ENCODE measurements around the gene TENM3. TPM values are rescaled to one million over a fixed set of nuclear protein-coding genes. Genes with fewer than 3 reads are reported as not detected.
A peak's percentile ranks its signal among the peaks of the same experiment; 100 is the strongest.
"Not testable (repeated sequence)": the region's sequence is repeated elsewhere in the genome, so short reads cannot be mapped to it uniquely, and the experiment has no call there.

Gene TENM3
- total RNA-seq, 1 experiment from 2014 or later, result 71.0 TPM

DNA sequence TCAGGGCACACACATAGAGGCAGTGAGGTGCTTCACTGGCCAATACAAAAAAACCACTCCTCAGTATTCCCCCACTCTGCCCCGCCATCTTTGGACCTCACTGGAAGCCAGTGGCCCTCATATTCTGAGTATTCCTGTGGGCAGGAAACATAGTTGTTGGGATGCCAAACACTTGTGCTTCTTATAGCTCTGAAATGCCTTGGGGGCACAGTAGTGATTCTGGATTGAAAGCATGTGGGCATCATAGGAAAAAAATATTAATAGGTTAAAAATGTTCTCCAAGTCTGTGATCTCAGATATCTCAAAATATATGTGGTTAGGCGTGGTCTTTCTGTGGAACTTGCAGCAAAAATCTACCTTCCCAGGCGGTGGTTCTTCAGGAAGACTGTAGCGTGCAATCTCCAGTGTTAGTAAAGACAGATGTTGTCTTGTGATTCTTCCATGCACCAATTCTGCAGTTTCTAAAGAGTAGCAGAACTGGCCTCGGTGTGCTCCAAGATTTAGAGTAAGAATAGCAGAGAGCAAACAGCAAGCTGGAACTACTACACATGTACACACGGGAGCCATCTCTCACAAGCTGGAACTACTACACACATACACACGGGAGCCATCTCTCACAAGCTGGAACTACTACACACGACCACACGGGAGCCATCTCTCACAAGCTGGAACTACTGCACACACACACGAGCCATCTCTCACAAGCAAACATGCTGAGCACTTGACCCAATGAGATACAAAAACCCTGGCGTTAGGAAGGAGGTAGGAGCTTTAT is 8.0 kb upstream of the TENM3 start:
- Mint-ChIP-seq H3K27me3 (ENCODE audit: low read depth) (no peaks in the 10 kb centered on the region), H3K27ac (peak overlapping the region; percentile 27), H3K9me3 (peaks cover 5% of the 10 kb centered on the region), H3K4me1 (peaks cover 36% of the 10 kb centered on the region), H3K4me3 (no peak overlapping the region), H3K36me3 (peaks cover 3% of the 10 kb centered on the region; the same call in 1 of the 2 replicates)
- DNase-seq (ENCODE audit: low spot score), result no peak
- CTCF ChIA-PET, result no interaction called here
- no peak for ATAC-seq
- POLR2A ChIA-PET, result no interaction called here
- TF ChIP-seq KAT7 (CRISPR knock-in tag; IDR thresholded peaks at IDR 0.05; ENCODE audit: borderline replicate concordance) (no peak), NFATC4 (CRISPR knock-in tag; IDR thresholded peaks at IDR 0.05) (no peak), HMGA2 (CRISPR knock-in tag; IDR thresholded peaks at IDR 0.05) (no peak), ETV6 (CRISPR knock-in tag; IDR thresholded peaks at IDR 0.05) (no peak), SMAD4 (CRISPR knock-in tag; IDR thresholded peaks at IDR 0.05) (no peak), CBFB (CRISPR knock-in tag; IDR thresholded peaks at IDR 0.05; ENCODE audit: low read depth) (no peak), SMAD3 (CRISPR knock-in tag; IDR thresholded peaks at IDR 0.05; ENCODE audit: borderline replicate concordance) (no peak), ZNF317 (CRISPR knock-in tag; IDR thresholded peaks at IDR 0.05; ENCODE audit: borderline replicate concordance, low read depth) (no peak), MXD4 (CRISPR knock-in tag; IDR thresholded peaks at IDR 0.05; ENCODE audit: borderline replicate concordance) (no peak), FOXK1 (CRISPR knock-in tag; IDR thresholded peaks at IDR 0.05) (no peak), ZNF263 (CRISPR knock-in tag; IDR thresholded peaks at IDR 0.05; ENCODE audit: low read depth) (no peak), GABPB1 (CRISPR knock-in tag; IDR thresholded peaks at IDR 0.05) (no peak)
- TF ChIP-seq, protein P1, sequence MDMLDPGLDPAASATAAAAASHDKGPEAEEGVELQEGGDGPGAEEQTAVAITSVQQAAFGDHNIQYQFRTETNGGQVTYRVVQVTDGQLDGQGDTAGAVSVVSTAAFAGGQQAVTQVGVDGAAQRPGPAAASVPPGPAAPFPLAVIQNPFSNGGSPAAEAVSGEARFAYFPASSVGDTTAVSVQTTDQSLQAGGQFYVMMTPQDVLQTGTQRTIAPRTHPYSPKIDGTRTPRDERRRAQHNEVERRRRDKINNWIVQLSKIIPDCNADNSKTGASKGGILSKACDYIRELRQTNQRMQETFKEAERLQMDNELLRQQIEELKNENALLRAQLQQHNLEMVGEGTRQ (CRISPR knock-in tag; IDR thresholded peaks at IDR 0.05), result no peak
- TF ChIP-seq, protein P2, sequence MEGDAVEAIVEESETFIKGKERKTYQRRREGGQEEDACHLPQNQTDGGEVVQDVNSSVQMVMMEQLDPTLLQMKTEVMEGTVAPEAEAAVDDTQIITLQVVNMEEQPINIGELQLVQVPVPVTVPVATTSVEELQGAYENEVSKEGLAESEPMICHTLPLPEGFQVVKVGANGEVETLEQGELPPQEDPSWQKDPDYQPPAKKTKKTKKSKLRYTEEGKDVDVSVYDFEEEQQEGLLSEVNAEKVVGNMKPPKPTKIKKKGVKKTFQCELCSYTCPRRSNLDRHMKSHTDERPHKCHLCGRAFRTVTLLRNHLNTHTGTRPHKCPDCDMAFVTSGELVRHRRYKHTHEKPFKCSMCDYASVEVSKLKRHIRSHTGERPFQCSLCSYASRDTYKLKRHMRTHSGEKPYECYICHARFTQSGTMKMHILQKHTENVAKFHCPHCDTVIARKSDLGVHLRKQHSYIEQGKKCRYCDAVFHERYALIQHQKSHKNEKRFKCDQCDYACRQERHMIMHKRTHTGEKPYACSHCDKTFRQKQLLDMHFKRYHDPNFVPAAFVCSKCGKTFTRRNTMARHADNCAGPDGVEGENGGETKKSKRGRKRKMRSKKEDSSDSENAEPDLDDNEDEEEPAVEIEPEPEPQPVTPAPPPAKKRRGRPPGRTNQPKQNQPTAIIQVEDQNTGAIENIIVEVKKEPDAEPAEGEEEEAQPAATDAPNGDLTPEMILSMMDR (IDR thresholded peaks at IDR 0.05), result no peak
- TF ChIP-seq, protein P3, sequence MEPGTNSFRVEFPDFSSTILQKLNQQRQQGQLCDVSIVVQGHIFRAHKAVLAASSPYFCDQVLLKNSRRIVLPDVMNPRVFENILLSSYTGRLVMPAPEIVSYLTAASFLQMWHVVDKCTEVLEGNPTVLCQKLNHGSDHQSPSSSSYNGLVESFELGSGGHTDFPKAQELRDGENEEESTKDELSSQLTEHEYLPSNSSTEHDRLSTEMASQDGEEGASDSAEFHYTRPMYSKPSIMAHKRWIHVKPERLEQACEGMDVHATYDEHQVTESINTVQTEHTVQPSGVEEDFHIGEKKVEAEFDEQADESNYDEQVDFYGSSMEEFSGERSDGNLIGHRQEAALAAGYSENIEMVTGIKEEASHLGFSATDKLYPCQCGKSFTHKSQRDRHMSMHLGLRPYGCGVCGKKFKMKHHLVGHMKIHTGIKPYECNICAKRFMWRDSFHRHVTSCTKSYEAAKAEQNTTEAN (CRISPR knock-in tag; IDR thresholded peaks at IDR 0.05), result no peak
- TF ChIP-seq, protein P4, sequence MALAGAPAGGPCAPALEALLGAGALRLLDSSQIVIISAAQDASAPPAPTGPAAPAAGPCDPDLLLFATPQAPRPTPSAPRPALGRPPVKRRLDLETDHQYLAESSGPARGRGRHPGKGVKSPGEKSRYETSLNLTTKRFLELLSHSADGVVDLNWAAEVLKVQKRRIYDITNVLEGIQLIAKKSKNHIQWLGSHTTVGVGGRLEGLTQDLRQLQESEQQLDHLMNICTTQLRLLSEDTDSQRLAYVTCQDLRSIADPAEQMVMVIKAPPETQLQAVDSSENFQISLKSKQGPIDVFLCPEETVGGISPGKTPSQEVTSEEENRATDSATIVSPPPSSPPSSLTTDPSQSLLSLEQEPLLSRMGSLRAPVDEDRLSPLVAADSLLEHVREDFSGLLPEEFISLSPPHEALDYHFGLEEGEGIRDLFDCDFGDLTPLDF (CRISPR knock-in tag; IDR thresholded peaks at IDR 0.05), result no peak
- TF ChIP-seq, protein P5, sequence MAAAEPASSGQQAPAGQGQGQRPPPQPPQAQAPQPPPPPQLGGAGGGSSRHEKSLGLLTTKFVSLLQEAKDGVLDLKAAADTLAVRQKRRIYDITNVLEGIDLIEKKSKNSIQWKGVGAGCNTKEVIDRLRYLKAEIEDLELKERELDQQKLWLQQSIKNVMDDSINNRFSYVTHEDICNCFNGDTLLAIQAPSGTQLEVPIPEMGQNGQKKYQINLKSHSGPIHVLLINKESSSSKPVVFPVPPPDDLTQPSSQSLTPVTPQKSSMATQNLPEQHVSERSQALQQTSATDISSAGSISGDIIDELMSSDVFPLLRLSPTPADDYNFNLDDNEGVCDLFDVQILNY (CRISPR knock-in tag; IDR thresholded peaks at IDR 0.05), result no peak
- TF ChIP-seq, protein P6, sequence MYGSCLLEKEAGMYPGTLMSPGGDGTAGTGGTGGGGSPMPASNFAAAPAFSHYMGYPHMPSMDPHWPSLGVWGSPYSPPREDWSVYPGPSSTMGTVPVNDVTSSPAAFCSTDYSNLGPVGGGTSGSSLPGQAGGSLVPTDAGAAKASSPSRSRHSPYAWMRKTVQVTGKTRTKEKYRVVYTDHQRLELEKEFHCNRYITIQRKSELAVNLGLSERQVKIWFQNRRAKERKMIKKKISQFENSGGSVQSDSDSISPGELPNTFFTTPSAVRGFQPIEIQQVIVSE (CRISPR knock-in tag; IDR thresholded peaks at IDR 0.05; ENCODE audit: borderline replicate concordance), result no peak

DNA sequence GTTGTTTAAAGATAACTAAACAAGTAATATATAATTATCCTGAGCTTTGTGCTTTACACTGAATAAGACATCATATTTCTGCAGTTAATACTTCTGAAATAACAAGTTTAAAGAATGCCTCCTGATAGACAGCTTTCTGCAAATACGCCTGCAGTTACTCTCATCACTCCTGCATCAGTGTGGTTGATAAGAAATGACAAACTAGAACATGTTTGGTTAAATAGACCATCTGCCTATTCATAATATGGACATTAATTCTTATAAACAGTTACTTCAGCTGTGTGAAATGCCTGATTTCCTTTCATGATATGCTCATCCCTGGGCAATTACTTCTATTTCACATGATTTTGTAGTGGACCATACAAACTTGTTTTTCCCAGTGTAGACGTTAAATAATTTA is 7.0 kb upstream of the TENM3 start:
- no peak for ATAC-seq
- no peak for DNase-seq (ENCODE audit: low spot score)
- Mint-ChIP-seq H3K4me3 (no peak overlapping the region), H3K9me3 (peaks cover 5% of the 10 kb centered on the region), H3K36me3 (peaks cover 3% of the 10 kb centered on the region; the same call in 1 of the 2 replicates), H3K27ac (no peak overlapping the region), H3K27me3 (ENCODE audit: low read depth) (no peaks in the 10 kb centered on the region), H3K4me1 (peaks cover 42% of the 10 kb centered on the region)
- ChIA-PET POLR2A (no interaction called here), CTCF (no interaction called here)
- TF ChIP-seq, protein P7, sequence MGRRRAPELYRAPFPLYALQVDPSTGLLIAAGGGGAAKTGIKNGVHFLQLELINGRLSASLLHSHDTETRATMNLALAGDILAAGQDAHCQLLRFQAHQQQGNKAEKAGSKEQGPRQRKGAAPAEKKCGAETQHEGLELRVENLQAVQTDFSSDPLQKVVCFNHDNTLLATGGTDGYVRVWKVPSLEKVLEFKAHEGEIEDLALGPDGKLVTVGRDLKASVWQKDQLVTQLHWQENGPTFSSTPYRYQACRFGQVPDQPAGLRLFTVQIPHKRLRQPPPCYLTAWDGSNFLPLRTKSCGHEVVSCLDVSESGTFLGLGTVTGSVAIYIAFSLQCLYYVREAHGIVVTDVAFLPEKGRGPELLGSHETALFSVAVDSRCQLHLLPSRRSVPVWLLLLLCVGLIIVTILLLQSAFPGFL (CRISPR knock-in tag; IDR thresholded peaks at IDR 0.05; ENCODE audit: borderline replicate concordance), result no peak
- TF ChIP-seq, protein P8, sequence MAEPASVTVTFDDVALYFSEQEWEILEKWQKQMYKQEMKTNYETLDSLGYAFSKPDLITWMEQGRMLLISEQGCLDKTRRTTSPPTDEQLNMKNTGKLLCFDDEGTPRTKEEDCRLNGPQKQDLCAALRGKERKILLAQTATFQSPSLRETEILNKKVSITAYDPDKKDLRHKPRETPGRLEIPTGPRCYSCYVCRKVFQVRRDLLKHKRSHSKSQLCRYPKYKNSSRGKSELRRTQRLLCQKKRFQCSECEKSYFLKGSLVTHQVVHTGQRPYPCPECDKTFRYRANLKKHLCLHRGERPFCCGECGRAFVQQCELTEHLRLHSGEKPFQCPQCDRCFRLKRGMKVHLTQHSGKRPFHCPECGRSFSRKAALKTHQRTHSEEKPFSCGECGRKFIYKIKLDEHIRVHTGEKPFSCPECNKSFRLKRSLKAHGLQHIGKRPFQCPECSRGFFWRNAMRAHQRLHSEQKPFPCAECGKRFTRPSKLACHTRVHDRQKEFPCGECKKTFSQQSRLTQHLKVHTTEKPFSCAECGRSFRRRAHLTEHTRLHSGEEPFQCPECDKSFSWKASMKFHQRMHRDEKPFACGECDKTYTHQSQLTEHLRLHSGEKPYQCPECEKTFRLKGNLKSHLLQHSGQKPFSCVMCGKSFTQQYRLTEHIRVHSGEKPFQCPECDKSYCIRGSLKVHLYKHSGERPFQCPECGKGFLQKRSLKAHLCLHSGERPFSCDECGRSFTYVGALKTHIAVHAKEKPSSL (CRISPR knock-in tag; conservative IDR thresholded peaks at IDR 0.05), result no peak
- TF ChIP-seq HMGA2 (CRISPR knock-in tag; IDR thresholded peaks at IDR 0.05), result no peak

DNA sequence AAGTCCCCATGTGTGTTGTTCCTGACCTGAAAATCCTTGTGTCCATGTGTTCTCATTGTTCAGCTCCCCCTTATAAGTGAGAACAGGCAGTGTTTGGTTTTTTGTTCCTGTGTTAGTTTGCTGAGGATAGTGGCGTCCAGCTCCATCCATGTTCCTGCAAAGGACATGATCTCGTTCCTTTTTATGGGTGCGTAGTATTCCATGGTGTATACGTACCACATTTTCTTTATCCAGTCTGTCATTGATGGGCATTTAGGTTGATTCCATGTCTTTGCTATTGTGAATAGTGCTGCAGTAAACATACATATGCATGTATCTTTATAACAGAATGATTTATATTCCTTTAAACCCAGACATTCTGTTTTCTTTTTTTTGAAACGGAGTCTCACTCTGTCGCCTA is 6.2 kb upstream of the TENM3 start:
- H3K4me3 Mint-ChIP-seq; H3K27me3 Mint-ChIP-seq (ENCODE audit: low read depth); POLR2A ChIA-PET; DNase-seq (ENCODE audit: low spot score); ATAC-seq; H3K9me3 Mint-ChIP-seq; H3K36me3 Mint-ChIP-seq; CTCF ChIA-PET; H3K27ac Mint-ChIP-seq: not testable (repeated sequence)
- peaks cover 35% of the 10 kb centered on the region for H3K4me1 Mint-ChIP-seq
